Measurements from ENCODE around the gene PIF1. TPM values are rescaled to one million over a fixed set of nuclear protein-coding genes. Genes with fewer than 3 reads are reported as not detected.
A peak's percentile ranks its signal among the peaks of the same experiment; 100 is the strongest.

Gene PIF1
- total RNA-seq, 2 experiments from 2014 or later, result 0.22 to 0.27 TPM

DNA sequence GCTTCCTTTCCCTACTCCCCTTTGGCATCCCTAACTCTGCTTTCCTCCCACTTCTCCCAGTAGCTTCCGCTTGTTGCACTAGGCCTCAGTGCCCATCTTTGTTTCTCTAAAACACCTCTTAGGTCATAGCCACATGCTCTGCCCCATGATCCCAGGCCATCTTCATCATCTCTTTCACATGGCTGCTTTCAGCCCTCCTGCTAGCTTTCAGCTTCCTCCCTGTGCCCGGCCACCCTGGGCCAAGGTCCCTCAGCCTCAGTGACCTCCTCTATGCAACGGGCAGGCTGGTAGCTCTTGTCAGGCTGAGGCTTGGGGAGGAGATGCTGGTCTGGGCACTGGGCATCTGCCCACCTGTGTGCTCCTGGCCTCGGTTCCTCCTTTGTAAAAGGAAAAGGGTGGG lies 18.5 kb upstream of the PIF1 start:
- TF ChIP-seq, protein P1, sequence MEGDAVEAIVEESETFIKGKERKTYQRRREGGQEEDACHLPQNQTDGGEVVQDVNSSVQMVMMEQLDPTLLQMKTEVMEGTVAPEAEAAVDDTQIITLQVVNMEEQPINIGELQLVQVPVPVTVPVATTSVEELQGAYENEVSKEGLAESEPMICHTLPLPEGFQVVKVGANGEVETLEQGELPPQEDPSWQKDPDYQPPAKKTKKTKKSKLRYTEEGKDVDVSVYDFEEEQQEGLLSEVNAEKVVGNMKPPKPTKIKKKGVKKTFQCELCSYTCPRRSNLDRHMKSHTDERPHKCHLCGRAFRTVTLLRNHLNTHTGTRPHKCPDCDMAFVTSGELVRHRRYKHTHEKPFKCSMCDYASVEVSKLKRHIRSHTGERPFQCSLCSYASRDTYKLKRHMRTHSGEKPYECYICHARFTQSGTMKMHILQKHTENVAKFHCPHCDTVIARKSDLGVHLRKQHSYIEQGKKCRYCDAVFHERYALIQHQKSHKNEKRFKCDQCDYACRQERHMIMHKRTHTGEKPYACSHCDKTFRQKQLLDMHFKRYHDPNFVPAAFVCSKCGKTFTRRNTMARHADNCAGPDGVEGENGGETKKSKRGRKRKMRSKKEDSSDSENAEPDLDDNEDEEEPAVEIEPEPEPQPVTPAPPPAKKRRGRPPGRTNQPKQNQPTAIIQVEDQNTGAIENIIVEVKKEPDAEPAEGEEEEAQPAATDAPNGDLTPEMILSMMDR (IDR thresholded peaks at IDR 0.05), result no peak
- Histone ChIP-seq H3K9me3 (ENCODE audit: control insufficient read depth in 1 of 2, insufficient read depth in 1 of 2, low read length in 2 of 2) (no peaks in the 10 kb centered on the region), H3K27ac (ENCODE audit: low read depth in 1 of 2, low read length in 2 of 2) (peak overlapping the region; percentile 36 to 49), H3K4me1 (ENCODE audit: insufficient read depth, low read length) (peaks cover 77% of the 10 kb centered on the region), H3K36me3 (ENCODE audit: insufficient read depth, low read length) (peaks cover 24% of the 10 kb centered on the region), H3K27me3 (ENCODE audit: control insufficient read depth in 1 of 2, insufficient read depth in 2 of 2, low read length in 2 of 2) (no peaks in the 10 kb centered on the region), H3K4me3 (ENCODE audit: low read length) (peak overlapping the region; percentile 88)
- ChIA-PET POLR2A (interaction anchor here (1.1 to 4.2 kb wide), 4 partner anchors 8 to 50 kb away, joined by 3 to 33 read pairs (median 8); partner anchors contain the start of gene PIF1), CTCF (interaction anchor here (0.7 to 2.3 kb wide), 3 partner anchors 10 to 61 kb away, joined by 3 to 6 read pairs (median 3); no protein-coding TSS in a partner anchor)
- no peak for ATAC-seq (ENCODE audit: poor library complexity)
- no peaks in the 10 kb centered on the region for H3K9me3 Mint-ChIP-seq
- H3K36me3 Mint-ChIP-seq (ENCODE audit: low read depth), result peaks cover 44% of the 10 kb centered on the region
- no peak for DNase-seq
- peaks cover 82% of the 10 kb centered on the region for H3K4me1 Mint-ChIP-seq (ENCODE audit: low read depth)
- peak overlapping the region; percentile 83 for H3K27ac Mint-ChIP-seq
- H3K27me3 Mint-ChIP-seq, result no peaks in the 10 kb centered on the region
- peak overlapping the region; percentile 96 for H3K4me3 Mint-ChIP-seq
- intact Hi-C loops (cut with DNase I, micrococcal nuclease), result loop anchor here in 1 of 2 experiments (2.0 to 10.0 kb wide), 3 partner anchors 61 to 341 kb away; partner anchors contain the start of genes CLPX and SPG21

DNA sequence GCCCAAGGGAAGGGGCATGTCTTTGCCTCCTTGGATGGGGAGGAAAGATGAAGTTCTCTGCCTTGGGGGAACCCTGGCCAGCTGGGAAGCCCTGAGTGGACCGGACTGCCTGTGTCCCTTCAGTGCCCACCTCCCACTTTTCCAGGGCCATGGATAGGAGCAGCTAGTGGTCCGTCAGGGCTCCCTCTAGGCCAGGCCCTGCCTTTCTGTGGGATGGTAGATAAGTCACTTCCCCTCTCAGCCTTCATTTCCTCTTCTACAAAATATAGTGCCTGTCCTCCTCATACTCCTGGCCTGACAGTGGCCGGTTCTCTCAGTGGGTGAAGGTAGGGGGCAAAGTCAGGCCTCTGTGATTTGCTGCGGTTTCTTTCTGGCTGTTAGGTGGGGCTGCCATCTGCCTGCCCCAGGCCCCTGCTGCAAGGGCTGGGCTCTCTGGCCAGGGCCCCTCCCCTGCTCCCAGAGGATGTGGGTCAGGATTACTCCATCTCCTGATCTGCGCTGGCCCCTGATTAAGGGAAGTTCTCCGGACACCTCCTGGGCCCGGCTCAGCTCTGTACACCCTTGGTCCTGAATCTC lies 17.6 kb upstream of the PIF1 start:
- intact Hi-C loops (cut with DNase I, micrococcal nuclease), result loop anchor here in 1 of 2 experiments (2.0 to 10.0 kb wide), 3 partner anchors 62 to 342 kb away; partner anchors contain the start of genes CLPX and SPG21
- peak overlapping the region in 1 of 2 donors; percentile 56 for H3K27ac ChIP-seq (ENCODE audit: low read depth in 1 of 2, low read length in 2 of 2)
- H3K9me3 ChIP-seq (ENCODE audit: control insufficient read depth in 1 of 2, insufficient read depth in 1 of 2, low read length in 2 of 2), result no peaks in the 10 kb centered on the region
- CTCF ChIA-PET, result interaction anchor here (0.7 to 2.3 kb wide), 2 partner anchors 9 to 62 kb away, joined by 3 to 6 read pairs; no protein-coding TSS in a partner anchor
- peaks cover 80% of the 10 kb centered on the region for H3K4me1 ChIP-seq (ENCODE audit: insufficient read depth, low read length)
- H3K4me1 Mint-ChIP-seq (ENCODE audit: low read depth), result peaks cover 87% of the 10 kb centered on the region
- H3K9me3 Mint-ChIP-seq, result no peaks in the 10 kb centered on the region
- peak in 3 of 14 experiments; percentile 25 to 52 (median 44) for DNase-seq
- no peak for ATAC-seq (ENCODE audit: poor library complexity)
- peak overlapping the region; percentile 96 for H3K4me3 Mint-ChIP-seq
- POLR2A ChIA-PET, result interaction anchor here (1.1 to 4.2 kb wide), 3 partner anchors 7 to 51 kb away, joined by 6 to 33 read pairs (median 10); partner anchors contain the start of gene PIF1
- H3K27ac Mint-ChIP-seq, result peak overlapping the region; percentile 83
- H3K36me3 Mint-ChIP-seq (ENCODE audit: low read depth), result peaks cover 38% of the 10 kb centered on the region
- H3K27me3 Mint-ChIP-seq, result no peaks in the 10 kb centered on the region
- TF ChIP-seq, protein P1 (IDR thresholded peaks at IDR 0.05), result no peak
- H3K27me3 ChIP-seq (ENCODE audit: control insufficient read depth in 1 of 2, insufficient read depth in 2 of 2, low read length in 2 of 2), result no peaks in the 10 kb centered on the region
- peaks cover 15% of the 10 kb centered on the region for H3K36me3 ChIP-seq (ENCODE audit: insufficient read depth, low read length)
- peak overlapping the region; percentile 88 for H3K4me3 ChIP-seq (ENCODE audit: low read length)

DNA sequence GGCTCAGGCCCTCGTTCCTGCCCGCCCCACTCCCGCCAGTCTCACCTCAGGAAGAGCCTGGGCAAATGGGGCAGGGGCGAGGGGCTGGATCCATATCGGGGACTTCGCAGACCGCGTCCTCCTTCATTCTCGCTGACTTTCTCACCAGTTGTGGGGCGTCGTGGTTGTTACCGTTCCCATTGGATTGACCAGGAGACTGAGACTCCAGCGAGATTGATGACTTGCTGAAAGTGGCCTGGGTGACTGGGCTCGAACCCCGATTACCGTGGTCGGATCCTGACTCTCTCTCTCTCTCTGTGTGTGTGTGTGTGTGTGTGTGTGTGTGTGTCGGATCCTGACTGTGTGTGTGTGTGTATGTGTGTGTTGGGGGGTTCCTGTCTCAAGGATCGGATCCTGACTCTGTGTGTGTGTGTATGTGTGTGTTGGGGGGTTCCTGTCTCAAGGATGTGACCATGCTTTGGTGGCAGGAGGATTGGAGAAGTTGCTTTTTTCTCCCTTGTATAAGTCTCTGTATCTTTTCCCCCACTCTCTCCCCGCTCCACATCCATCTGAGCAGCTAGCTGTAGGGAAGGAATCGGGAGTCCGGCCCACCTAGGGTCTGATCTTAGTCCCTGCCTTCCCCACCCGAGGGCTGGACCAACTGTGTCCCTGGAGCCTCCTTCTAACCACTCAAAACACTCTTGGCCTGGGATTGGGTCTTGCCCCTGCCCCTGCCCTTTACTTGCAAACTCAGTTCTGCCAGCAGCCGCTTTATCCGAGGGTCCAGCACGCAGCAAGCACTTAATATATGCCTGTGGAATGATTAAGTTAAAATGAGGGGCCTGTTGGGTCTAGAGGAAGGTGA lies 16.9 kb upstream of the PIF1 start:
- Mint-ChIP-seq H3K4me3 (peak overlapping the region; percentile 96), H3K9me3 (no peaks in the 10 kb centered on the region), H3K27me3 (no peaks in the 10 kb centered on the region), H3K27ac (peak overlapping the region; percentile 83), H3K36me3 (ENCODE audit: low read depth) (peaks cover 34% of the 10 kb centered on the region), H3K4me1 (ENCODE audit: low read depth) (peaks cover 89% of the 10 kb centered on the region)
- no peak for ATAC-seq (ENCODE audit: poor library complexity)
- intact Hi-C loops (cut with DNase I, micrococcal nuclease), result loop anchor here in 1 of 2 experiments (2.0 to 10.0 kb wide), 3 partner anchors 62 to 342 kb away; partner anchors contain the start of genes CLPX and SPG21
- POLR2A ChIA-PET, result interaction anchor here (4.2 to 7.5 kb wide), 2 partner anchors 51 to 52 kb away, joined by 33 to 157 read pairs; no protein-coding TSS in a partner anchor
- CTCF ChIA-PET, result no interaction called here
- H3K27ac ChIP-seq (ENCODE audit: low read depth in 1 of 2, low read length in 2 of 2), result peak overlapping the region; percentile 56 to 68
- H3K4me1 ChIP-seq (ENCODE audit: insufficient read depth, low read length), result peaks cover 81% of the 10 kb centered on the region
- DNase-seq, result peak in 4 of 14 experiments; percentile 4 to 37 (median 30)
- H3K4me3 ChIP-seq (ENCODE audit: low read length), result peak overlapping the region; percentile 88
- H3K27me3 ChIP-seq (ENCODE audit: control insufficient read depth in 1 of 2, insufficient read depth in 2 of 2, low read length in 2 of 2), result no peaks in the 10 kb centered on the region
- no peaks in the 10 kb centered on the region for H3K9me3 ChIP-seq (ENCODE audit: control insufficient read depth in 1 of 2, insufficient read depth in 1 of 2, low read length in 2 of 2)
- TF ChIP-seq, protein P1 (IDR thresholded peaks at IDR 0.05), result no peak
- H3K36me3 ChIP-seq (ENCODE audit: insufficient read depth, low read length), result peaks cover 8% of the 10 kb centered on the region
